ENCODE results near the gene TMEM151B.
"Not testable (repeated sequence)": the region's sequence is repeated elsewhere in the genome, so short reads cannot be mapped to it uniquely, and the experiment has no call there.

TMEM151B gene

GRCh38 chr6:44333942-44334341 lies 63.7 kb downstream of the TMEM151B start:
- DNase-seq (ENCODE audit: low read depth), result no peak

- no peak for DNase-seq (ENCODE audit: low read depth)
These were observed 65.4 kb downstream of the TMEM151B start for GRCh38 chr6:44335631-44336030.

- peak; percentile 41 for DNase-seq (ENCODE audit: low read depth)
These were observed 68.2 kb downstream of the TMEM151B start for GRCh38 chr6:44338228-44339122.

- no peak for DNase-seq (ENCODE audit: low read depth)
These were observed 69.1 kb downstream of the TMEM151B start for GRCh38 chr6:44339301-44339700.

GRCh38 chr6:44339763-44340625 lies 69.7 kb downstream of the TMEM151B start:
- DNase-seq (ENCODE audit: low read depth), result no peak

- no peak for DNase-seq (ENCODE audit: low read depth)
These were observed 71.0 kb downstream of the TMEM151B start for GRCh38 chr6:44341095-44341890.

GRCh38 chr6:44342052-44342451 lies 71.8 kb downstream of the TMEM151B start:
- DNase-seq (ENCODE audit: low read depth), result no peak

- DNase-seq (ENCODE audit: low read depth), result no peak
These were observed 72.2 kb downstream of the TMEM151B start, which contains the start of gene SPATS1 for GRCh38 chr6:44342489-44342888. Gene SPATS1 (plus strand): TSS chr6:44342650. CDS start chr6:44343096, 446 bp downstream.

GRCh38 chr6:44346818-44347217 lies 76.6 kb downstream of the TMEM151B start:
- not testable (repeated sequence) for DNase-seq (ENCODE audit: low read depth)

- no peak for DNase-seq (ENCODE audit: low read depth)
These were observed 79.8 kb downstream of the TMEM151B start for GRCh38 chr6:44349904-44350649.

GRCh38 chr6:44350650-44350994 lies 80.4 kb downstream of the TMEM151B start:
- not testable (repeated sequence) for DNase-seq (ENCODE audit: low read depth)

GRCh38 chr6:44352259-44352658 lies 82.0 kb downstream of the TMEM151B start:
- no peak for DNase-seq (ENCODE audit: low read depth)

- no peak for DNase-seq (ENCODE audit: low read depth)
These were observed 83.1 kb downstream of the TMEM151B start for GRCh38 chr6:44353336-44353735.

- DNase-seq (ENCODE audit: low read depth), result no peak
These were observed 85.4 kb downstream of the TMEM151B start for GRCh38 chr6:44355640-44356039.

- DNase-seq (ENCODE audit: low read depth), result no peak
These were observed 86.2 kb downstream of the TMEM151B start for GRCh38 chr6:44356487-44356886.

Data from T follicular helper cell (primary cell).